GM18909 (cell line): Measurements from ENCODE around the gene RALY.
A peak's percentile ranks its signal among the peaks of the same experiment; 100 is the strongest.
"Not testable (repeated sequence)": the region's sequence is repeated elsewhere in the genome, so short reads cannot be mapped to it uniquely, and the experiment has no call there.

Experiments used
- ATAC-seq: cut with Tn5 transposase; IDR thresholded peaks from one replicate; pipeline ENCODE4 v1.9.1; 2021; ENCODE audit warnings: mild to moderate bottlenecking; ENCODE audit not compliant: unreplicated experiment, poor library complexity

Gene RALY

GRCh38 chr20:34014878-34015277 is 21.2 kb downstream of the RALY start:
- ATAC-seq = no peak

GRCh38 chr20:34015401-34016335 is 22.0 kb downstream of the RALY start:
- ATAC-seq = no peak

DNA sequence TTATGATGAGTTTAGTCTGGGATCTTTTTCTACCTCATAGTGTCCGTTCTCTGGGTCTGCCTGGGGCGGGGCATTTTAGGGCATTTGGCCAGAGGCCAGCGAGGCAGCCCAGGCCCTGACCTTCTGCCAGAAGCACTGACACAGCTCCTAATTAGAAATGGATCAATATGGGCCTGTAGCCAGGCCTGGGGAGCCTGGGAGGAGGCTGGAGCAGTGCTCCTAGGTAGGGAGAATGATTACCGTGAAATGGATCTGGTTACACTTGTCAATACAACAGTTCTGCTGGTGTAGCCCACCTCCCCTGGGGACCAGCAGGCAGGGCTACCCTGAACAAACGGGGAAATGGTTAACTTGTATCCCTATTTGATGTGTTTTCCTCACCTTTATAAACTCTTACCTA is 23.0 kb downstream of the RALY start:
- ATAC-seq = no peak

DNA sequence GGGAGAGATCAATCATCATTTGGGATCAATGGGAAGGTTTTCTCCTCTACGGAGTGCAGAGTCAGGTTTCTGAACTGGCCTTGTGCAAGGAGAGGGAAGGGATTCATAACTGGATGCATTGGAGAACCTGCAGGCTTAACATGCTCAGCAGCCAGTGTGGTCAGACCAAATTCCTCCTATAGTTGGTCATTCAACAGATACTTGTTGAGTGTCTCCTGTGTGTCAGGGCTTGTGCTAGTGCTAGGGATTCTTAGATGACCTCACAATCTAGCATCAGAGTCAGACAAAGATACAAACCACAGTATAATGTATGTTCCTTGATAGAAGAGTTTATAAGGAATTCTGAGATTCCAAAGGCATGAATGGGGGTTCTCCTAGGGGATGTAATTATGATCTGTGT is 23.9 kb downstream of the RALY start:
- no peak for ATAC-seq

DNA sequence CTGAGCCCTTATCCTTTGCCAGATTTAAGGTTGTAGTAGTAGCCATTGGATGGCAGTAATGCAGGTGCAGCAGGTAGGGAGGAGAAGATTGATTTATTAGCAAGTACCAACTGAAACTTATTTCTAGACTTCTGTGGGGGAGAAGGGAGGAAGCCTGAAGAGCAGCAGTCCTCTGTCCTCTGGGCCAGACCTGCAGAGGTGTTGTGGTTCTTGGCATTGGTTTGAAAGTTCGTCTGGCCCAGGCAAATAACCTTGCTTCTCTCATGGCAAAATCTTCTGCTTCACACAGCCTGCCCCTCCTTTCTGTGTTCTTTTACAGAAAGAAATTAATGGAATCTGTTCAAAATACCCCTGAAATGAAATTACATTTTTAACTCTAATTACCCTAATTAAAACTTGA is 24.5 kb downstream of the RALY start:
- no peak for ATAC-seq

DNA sequence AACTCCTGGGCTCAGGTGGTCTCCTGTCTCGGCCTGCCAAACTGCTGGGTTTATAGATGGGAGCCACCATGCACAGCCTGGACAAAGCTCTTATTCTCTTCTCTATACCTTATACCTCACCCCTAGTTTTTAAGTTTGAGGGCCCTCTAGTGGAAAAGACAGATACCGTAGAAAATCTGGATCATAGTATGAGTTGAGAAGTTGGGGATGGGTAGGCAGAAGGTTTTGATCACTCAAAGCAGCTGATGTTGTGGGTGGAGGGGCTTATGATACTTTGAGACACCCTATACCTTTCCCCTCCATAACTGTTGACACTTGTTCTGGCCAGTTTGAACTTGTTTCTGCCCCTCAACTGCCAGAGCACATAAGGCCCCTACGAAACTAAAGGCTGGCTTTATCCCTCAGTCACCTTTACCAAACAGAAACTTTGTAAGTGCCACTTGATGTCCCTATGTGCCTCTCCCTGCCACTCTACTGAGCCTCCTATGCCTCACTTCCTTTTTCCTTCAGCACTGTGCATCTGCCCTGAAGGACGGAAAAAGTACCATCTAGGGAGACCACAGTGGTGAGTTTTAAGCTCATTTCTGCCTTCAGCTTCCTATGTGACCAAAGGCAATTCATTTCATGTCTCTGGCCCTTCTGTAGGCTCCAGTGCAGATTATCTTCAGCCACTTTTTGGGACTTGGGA is 28.6 kb downstream of the RALY start:
- ATAC-seq = peak; percentile 62

GRCh38 chr20:34022839-34023234 is 29.1 kb downstream of the RALY start:
- no peak for ATAC-seq

- no peak for ATAC-seq
Observed at GRCh38 chr20:34023937-34024722, 30.4 kb downstream of the RALY start.

DNA sequence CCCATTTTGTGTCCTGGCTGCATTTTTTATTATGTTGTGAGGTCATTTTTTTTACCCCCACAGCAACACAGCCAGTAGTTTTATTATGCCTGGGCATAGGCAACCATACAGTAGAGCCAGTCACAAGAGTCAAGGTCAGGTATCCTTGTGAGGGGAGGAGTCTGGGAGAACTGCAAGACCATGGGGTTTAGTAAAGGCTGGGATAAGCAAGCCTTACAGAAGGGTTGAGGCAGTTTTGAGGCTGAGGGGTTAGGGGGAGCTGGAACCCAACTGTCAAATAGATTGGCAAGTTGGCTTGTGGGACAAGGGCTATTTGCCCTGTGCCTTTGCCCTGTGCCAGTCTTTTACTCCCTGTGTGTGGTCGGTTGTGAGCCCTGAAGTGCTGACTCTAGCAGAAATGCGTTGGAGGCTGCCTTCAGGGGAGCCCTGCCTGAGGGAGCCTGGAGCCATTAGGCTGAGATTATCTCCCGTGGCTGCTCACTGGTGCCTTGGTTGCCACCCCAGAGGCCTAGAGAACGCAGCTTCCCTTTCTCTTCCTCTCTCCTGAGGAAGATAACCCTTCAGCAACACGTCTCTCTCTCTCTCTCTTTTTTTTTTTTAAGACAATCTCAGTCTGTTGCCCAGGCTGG is 31.1 kb downstream of the RALY start:
- no peak for ATAC-seq

GRCh38 chr20:34028013-34028412 is 34.3 kb downstream of the RALY start:
- ATAC-seq = not testable (repeated sequence)

DNA sequence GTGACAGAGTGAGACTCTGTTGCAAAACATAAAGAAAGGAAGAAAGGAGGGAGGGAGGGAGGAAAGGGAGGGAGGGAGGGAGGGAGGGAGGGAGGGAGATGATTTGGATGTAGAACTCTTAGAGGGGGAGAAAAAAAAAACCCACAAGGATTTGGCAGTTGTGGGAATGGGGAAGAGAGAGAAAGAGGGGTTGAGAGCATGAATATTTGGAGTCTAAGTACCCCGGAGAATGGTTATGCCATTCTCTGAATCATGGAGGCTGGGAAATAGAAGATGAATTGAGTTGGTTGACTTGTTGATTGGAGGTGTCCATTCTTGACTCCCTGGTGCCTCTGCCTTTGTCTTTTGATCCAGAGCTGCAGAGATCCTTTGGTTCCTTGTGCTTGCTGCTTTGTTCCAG is 35.7 kb downstream of the RALY start:
- ATAC-seq = no peak

- no peak for ATAC-seq
Observed at GRCh38 chr20:34030456-34030855, 36.7 kb downstream of the RALY start.

- no peak for ATAC-seq
Observed at GRCh38 chr20:34033903-34034302, 40.2 kb downstream of the RALY start.

- ATAC-seq = no peak
Observed at GRCh38 chr20:34037121-34037520, 43.4 kb downstream of the RALY start.

GRCh38 chr20:34037767-34038166 is 44.1 kb downstream of the RALY start:
- no peak for ATAC-seq

- no peak for ATAC-seq
Observed at GRCh38 chr20:34040300-34040995, 46.7 kb downstream of the RALY start.

DNA sequence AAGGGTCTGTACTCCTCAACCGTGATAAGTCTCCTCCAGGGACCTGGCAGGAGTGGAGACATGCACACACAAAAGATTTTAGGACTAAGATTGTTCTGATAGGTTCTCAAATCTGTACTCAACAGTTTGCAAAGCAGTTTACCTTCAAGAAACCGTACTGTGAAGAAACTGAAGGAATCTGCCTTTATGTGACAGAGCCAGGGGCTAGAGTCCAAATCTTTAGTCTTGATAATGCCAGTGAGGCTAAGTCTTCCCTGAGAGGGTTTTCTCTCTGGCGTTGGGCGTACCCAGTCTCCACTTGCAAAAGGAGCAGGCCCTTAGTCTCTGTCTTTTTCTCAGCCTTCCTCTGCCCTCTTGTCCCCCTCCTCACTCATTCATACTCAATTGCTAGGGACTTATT is 47.5 kb downstream of the RALY start:
- no peak for ATAC-seq

DNA sequence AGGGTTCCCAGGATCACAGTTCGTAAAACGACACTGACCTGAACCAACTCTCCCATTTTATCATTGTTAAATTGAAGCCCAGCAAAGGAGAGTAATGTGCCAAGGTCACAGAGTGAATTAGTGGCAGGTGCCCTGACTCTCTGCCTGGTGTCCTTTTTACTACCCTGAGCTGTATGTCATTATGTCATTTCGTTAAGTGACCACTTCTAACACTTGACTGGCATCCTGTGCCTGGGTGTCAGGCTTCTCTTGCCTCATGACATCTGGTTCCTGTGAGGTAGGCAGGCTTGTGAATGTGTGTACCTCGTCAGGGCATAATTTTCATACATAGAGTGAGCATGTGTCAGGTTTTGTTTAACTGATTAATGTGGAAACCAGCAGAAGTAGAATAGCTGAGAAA is 48.6 kb downstream of the RALY start:
- no peak for ATAC-seq

DNA sequence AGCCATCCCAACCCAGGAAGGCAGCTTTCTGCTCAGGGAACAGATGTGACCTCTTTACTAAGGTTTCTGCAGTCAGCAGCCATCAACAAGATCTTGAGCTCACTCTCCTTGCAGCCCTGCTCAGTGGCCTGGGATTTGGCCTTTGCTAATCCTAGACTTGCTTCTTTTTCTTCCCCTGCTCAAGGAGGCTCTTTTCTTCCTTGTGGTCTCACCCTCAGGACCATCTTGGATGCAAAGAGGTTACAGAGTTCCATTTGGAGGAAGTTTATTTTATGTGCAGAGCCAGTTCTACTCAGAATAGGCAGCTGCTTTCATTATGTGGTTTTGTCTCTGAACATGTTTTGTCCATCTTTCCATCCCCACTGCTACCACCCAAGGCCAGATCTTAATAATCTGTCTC is 49.3 kb downstream of the RALY start:
- no peak for ATAC-seq

DNA sequence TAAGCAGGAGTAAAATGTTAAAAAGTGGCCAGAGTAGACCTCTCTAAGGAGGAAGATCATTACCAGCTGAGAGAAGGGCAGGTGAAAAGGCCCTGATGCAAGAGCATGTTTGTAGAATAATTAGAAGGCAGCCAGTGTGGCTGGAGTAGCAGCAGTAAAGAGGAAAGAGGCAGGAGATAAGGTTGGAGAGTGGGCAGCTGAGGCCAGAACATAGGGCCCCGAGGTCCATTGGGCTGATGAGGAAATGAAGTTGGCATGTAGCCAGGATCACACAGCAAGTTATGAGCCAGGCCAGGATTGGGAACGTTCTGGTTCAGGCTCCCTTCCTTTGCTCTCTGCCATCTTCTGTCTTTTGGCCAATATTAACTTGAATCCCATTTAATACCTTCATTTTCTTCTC is 51.6 kb downstream of the RALY start:
- ATAC-seq = no peak
